Measurements from ENCODE around the gene CALML3.

Gene CALML3

GRCh38 chr10:5519054-5519453 is 5.7 kb upstream of the CALML3 start:
- TF ChIP-seq ZNF274 (IDR thresholded peaks at IDR 0.05; ENCODE audit: low read depth, low read length): no peak
- no peak overlapping the region for H3K4me3 ChIP-seq (ENCODE audit: low read length)

- H3K4me3 ChIP-seq (ENCODE audit: low read length): no peak overlapping the region
- TF ChIP-seq ZNF274 (IDR thresholded peaks at IDR 0.05; ENCODE audit: low read depth, low read length): no peak
Observed at GRCh38 chr10:5522913-5523560, 1.7 kb upstream of the CALML3 start.

- no peak for TF ChIP-seq ZNF274 (IDR thresholded peaks at IDR 0.05; ENCODE audit: low read depth, low read length)
- H3K4me3 ChIP-seq (ENCODE audit: low read length): no peak overlapping the region
Observed at GRCh38 chr10:5523796-5524574, 776 bp upstream of the CALML3 start.

GRCh38 chr10:5525561-5526341 is 990 bp downstream of the CALML3 start:
- no peak overlapping the region for H3K4me3 ChIP-seq (ENCODE audit: low read length)
- TF ChIP-seq ZNF274 (IDR thresholded peaks at IDR 0.05; ENCODE audit: low read depth, low read length): no peak

- TF ChIP-seq ZNF274 (IDR thresholded peaks at IDR 0.05; ENCODE audit: low read depth, low read length): no peak
Observed at GRCh38 chr10:5526691-5527331, 2.0 kb downstream of the CALML3 start.

GRCh38 chr10:5527332-5528200 is 2.8 kb downstream of the CALML3 start:
- no peak for TF ChIP-seq ZNF274 (IDR thresholded peaks at IDR 0.05; ENCODE audit: low read depth, low read length)
- H3K4me3 ChIP-seq (ENCODE audit: low read length): no peak overlapping the region

More at GRCh38 chr10:5526691-5527331, 2.0 kb downstream of the CALML3 start:
- no peak overlapping the region for H3K4me3 ChIP-seq (ENCODE audit: low read length)

- no peak for TF ChIP-seq ZNF274 (IDR thresholded peaks at IDR 0.05; ENCODE audit: low read depth, low read length)
- no peak overlapping the region for H3K4me3 ChIP-seq (ENCODE audit: low read length)
Observed at GRCh38 chr10:5528989-5529701, 4.4 kb downstream of the CALML3 start.

- H3K4me3 ChIP-seq (ENCODE audit: low read length): no peak overlapping the region
- no peak for TF ChIP-seq ZNF274 (IDR thresholded peaks at IDR 0.05; ENCODE audit: low read depth, low read length)
Observed at GRCh38 chr10:5529702-5530411, 5.1 kb downstream of the CALML3 start.

GRCh38 chr10:5530412-5530806 is 5.6 kb downstream of the CALML3 start:
- H3K4me3 ChIP-seq (ENCODE audit: low read length): no peak overlapping the region
- TF ChIP-seq ZNF274 (IDR thresholded peaks at IDR 0.05; ENCODE audit: low read depth, low read length): no peak

- TF ChIP-seq ZNF274 (IDR thresholded peaks at IDR 0.05; ENCODE audit: low read depth, low read length): no peak
- no peak overlapping the region for H3K4me3 ChIP-seq (ENCODE audit: low read length)
Observed at GRCh38 chr10:5530846-5531557, 6.2 kb downstream of the CALML3 start.

- H3K4me3 ChIP-seq (ENCODE audit: low read length): no peak overlapping the region
- no peak for TF ChIP-seq ZNF274 (IDR thresholded peaks at IDR 0.05; ENCODE audit: low read depth, low read length)
Observed at GRCh38 chr10:5531558-5532306, 7.0 kb downstream of the CALML3 start.

Measured in GM08714 (cell line).